ENCODE data around the gene PLEKHA5.

DNA sequence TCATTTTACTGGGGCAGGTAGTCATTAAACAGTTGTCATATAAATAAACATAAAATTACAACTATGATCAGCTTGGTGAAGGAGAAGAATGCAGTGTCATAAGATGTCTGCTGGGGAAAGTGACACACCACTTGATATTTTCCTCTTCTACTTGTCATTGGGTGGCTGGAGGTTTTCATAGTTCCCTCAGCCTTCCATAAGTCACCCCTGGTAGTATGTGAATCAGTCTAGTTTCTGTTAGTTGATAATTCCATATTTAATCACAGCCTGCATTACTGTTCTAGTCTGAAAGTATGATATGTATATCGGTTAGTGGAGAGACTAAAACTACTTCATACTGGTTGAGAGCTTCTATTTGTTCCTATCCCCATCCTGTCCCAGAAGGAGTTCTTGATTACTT lies 38.2 kb downstream of the PLEKHA5 start:
- TF ChIP-seq CTCF (IDR thresholded peaks at IDR 0.05) (no peak), POLR2A (IDR thresholded peaks at IDR 0.05) (no peak), POLR2AphosphoS5 (IDR thresholded peaks at IDR 0.05) (no peak), EP300 (IDR thresholded peaks at IDR 0.05) (no peak)

Data from sigmoid colon (tissue), 4 donors.